ENCODE measurements around the gene PGM5. TPM values are rescaled to one million over a fixed set of nuclear protein-coding genes. Genes with fewer than 3 reads are reported as not detected.

The PGM5 gene
- total RNA-seq, 1 experiment from 2014 or later = 0.63 TPM

GRCh38 chr9:68533678-68534077 is 177.3 kb downstream of the PGM5 start:
- DNase-seq (ENCODE audit: low read depth) = no peak

DNA sequence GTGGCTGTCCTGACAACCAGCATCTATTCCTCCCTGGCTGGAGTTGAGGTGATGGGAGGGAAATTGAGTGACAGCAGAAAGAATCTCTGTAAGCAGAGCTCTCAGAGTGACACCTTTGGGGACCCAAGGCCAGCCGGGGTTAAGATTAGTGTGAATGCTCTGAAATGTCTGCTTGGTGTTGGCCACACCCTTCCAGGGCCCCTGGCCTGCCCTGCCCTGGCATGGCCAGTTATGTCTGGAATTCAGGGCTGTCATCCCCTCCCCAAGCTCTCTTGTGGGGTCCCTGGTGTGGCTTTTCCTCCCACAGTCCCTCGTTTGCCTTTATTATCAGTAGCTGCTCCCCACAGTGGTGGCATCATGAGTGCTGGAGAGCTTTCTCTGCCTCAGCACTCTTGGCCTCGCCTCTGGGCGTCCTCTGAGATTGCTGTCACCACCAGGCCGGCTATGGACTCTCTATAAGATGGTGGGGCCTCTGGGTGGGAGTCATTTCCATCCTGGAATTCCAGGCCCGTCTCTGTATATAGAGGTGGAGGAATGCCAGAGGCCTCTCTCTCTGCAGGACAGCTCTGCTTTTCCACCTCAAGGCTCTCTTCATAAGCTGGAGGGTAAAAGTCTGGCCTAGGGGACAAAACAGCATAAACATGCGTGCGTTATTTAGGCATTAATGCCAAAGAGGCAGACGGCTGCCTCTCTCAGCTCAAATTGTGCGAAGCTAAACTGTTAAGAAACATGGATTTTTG is 180.6 kb downstream of the PGM5 start:
- DNase-seq (ENCODE audit: low read depth) = no peak

GRCh38 chr9:68537616-68537880 is 181.1 kb downstream of the PGM5 start:
- DNase-seq (ENCODE audit: low read depth) = no peak

DNA sequence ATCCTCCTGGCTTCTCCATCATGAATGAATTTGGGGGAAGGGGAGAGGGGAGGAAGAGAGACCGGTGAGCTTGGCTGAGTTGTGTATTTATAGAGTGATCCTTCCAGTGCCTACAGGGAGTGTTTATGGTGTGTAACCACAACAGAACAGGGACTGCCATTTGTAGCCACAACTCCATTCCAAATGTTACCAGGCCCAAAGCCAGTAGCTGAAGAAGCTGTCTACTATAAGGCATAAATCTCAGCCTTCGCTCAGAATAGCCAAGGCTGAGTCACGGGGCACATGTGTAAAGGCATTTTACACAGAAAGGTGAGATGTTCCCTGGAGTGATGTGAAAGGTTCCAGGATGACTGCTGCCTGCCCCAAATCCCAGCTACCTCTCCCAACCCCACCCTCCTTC is 181.8 kb downstream of the PGM5 start:
- DNase-seq (ENCODE audit: low read depth) = no peak

DNA sequence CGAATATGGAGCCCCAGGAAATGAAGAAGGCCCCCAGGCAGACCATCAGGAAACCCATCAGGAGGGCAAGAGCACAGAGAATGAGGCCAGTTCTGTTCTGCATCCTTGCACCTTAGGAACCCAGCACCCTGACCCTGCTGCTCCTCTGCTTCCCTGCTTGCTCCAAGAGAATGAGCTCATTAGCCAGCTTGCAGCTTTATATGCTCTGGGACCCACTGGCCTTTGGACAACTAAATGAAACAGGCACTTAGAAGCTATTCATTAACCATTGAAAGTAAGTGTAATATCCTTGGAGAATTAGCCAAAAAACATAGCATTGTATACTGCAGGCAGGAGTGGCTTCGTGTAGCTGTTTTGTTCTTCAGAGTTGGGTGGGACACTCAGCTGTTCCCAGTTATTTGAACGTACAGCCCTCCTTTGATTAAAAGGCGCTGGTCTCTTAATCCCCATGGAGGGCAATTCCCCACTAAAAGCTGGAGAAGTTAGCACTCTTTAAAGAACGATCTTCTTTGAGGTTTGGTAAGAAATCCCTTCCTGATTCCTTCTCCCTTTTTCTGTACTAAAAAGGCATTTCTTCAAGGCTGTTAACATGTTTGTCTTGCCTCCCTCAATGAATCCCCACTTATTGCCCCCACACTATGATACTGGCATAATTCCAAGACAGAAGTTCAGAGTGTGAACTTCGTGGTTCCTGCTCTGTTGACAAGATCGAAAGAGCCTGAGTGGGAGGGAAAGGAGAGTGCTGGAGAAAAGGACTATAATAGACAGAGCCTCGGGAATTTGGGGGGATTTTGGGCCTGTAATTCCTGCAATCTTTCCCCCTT is 184.5 kb downstream of the PGM5 start, which contains the start of gene TMEM252:
Gene TMEM252, minus strand, starts transcription at position 172 of the 824 bp plus-strand sequence. Its CDS starts 69 bp downstream, at position 103.
- no peak for DNase-seq (ENCODE audit: low read depth)

- DNase-seq (ENCODE audit: low read depth) = no peak
These were observed 185.2 kb downstream of the PGM5 start for GRCh38 chr9:68541568-68541967.

- DNase-seq (ENCODE audit: low read depth) = no peak
These were observed 188.8 kb downstream of the PGM5 start for GRCh38 chr9:68545033-68545705.

DNA sequence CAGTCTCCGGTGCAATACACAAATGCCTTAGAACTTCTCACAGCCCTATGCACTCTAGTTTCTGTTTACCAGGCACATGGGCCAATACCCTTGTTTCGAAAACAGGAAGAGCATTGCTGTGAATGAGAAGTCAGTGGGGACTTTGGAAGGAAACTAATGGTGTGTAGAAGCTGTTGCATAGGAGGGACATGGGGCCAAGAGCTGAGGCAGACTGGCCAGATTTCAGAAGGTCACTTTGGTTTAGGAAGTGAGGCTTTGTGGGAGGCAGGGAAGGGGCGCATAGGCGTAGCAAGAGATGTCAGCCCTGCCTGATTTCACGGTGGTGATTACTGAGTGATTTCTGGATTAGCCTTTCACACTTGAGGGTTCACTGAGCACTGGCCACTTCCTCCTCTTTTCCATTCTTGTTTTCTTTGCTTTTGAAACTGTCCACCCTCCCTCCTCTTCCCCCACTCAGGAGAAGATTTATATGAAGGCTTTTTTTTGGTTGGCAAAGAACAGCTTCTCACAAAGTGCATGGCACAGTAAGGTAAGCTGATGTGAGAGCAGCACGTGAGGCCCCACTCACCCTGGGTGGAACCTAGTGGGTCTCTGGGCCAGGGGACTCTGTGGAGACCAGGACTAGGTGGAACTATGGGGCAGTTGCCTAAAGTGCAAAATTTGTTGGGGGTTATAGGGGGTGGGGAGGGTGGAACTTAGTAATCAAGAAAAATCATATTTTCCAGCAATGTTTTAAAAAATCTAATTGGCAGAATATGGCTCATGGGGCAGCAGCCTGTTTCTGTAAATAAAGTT is 190.4 kb downstream of the PGM5 start:
- DNase-seq (ENCODE audit: low read depth) = no peak

- no peak for DNase-seq (ENCODE audit: low read depth)
These were observed 191.0 kb downstream of the PGM5 start for GRCh38 chr9:68547417-68547816.

DNA sequence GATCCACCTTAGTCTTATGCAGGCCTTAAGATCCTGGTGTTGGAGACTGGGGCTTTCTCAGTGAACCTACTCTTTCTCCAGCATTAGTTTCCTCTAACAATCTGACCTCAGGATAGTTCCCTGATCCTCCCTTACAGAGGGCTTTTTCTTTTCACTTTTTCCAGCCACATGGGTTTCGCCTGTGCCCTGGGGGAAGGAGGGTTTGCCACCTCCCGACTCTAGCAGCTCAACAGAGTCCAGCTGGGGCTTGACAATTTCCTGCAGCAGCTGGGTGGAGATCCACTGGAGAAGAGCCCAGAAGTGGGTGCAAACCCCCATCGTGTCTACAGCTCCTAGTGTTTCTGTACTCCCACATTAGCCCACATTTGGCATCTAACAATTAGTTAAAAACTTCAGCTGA is 191.8 kb downstream of the PGM5 start:
- DNase-seq (ENCODE audit: low read depth) = no peak

DNA sequence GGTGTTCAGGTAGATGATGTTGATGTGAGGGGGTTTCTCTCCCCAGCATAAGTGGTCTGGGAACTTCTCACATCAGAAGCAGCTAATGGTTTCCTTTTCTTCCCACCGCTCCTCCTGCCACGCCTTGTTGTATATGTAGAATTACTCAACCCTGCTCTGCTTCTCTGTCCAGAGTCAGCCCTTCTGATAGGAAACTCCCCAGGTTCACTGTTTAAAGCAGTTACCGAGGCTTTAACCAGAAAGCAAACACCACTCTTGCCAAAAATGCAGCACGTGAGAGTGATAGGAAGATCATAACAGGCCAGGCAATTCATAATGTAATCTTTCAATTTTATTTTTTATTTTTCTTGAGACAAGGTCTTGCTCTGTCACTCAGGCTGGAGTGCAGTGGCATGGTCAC is 194.8 kb downstream of the PGM5 start:
- DNase-seq (ENCODE audit: low read depth) = no peak

DNA sequence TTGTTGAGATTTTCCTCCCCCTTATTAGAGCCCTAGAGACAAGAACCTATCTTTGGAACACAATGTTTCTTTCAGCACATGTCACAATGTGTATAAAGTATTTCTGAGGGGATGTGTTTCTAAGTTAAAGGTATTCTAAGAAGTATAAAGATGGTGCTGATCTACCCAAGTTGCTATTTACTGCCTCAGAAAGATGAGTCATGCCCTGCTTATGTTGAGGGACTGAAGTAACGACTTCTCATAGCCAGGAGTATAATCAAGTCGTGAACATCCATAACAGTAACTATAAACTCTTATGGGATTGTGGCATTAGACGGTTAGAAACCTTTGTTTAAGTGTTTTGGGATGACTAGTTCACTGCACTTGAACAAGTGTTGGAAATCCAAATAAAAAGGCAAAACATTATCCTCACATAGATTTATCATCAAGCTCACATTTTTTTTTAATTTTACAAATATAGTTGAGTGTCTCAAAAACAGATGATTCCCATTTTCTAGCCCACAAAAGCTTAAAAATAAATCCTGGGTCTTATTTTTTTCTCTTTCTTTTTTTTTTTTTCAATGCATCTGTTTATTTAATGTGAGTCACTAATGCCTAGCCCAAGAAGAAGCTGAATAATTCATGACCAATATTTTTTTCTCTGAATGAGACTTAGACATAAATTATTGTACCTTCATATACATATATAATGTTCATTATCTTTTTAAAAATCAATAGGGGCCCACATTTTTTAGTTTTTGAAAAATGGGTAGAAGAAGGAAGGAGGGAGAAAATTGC is 196.5 kb downstream of the PGM5 start:
- peak; percentile 34 for DNase-seq (ENCODE audit: low read depth)

DNA sequence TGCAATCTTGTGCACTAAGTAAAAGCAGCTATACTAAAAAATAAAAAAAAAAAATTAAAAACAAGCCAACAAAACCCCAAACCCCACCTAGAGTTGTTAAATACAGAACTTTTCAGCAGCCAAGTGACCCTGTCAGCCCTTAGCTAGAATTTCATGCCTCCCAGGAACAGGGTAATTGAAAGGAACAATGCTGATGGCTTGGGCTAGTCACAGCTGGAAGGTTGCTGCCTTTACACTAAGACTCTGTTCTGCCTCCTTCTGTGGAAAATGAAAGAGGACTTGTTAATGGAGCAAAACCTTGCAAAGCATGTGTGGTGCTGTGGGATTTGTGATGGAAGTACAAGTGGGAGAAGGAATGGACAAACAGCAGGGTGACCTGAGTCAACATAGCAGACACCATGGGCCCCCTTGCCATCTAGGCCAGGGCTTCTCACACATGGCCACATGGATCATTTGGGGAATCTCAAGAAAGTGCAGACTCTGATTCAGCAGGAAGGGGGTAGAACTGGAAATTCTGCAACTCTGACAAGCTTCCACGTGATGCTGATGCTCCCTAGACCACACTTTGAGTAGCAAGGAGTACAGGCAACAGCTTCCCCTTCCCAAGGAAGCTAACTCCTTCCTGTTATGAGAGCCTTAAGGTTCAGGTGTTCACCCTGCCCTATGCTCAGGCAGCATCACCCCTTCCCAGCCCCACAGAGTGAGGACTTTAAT is 199.2 kb downstream of the PGM5 start:
- no peak for DNase-seq (ENCODE audit: low read depth)

DNA sequence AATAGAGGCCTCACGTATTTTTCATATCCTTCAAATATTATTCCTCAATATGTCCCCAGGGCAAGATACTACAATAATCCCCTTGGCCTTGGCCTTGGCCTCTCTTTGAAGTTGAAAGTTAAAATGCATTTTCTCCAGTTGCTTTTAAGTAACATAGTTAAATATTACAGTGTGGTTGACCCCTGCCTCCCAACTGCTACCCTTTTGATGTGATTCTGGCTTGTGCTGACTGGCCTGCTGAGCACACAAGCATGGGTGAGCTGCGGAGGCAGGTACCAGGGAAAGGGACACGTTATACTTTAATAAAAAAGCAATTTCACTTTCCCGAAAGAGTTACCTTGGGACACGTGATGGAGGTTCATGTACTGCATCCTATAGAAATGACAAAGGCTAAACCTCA is 202.1 kb downstream of the PGM5 start:
- no peak for DNase-seq (ENCODE audit: low read depth)

- DNase-seq (ENCODE audit: low read depth) = peak; percentile 31
These were observed 203.8 kb downstream of the PGM5 start for GRCh38 chr9:68560071-68560844.

DNA sequence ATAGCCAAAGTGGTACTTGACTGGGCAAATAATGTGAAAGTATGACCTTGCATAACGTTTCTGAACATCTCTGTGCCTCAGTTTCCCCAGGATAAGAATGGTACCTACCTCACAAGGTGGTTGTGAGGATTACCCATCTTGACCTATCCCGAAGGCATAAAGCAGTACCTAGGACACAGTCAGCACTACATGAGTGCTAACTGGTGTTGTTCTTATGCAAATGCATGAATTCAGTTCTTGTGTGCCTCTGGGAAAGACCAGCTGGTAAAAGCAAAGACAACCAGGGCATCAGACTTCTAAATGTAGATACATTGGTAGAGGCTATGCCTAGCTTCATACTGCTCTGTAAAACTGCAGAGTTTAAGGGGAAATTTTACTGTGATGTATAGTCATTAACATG is 206.1 kb downstream of the PGM5 start:
- DNase-seq (ENCODE audit: low read depth) = no peak

DNA sequence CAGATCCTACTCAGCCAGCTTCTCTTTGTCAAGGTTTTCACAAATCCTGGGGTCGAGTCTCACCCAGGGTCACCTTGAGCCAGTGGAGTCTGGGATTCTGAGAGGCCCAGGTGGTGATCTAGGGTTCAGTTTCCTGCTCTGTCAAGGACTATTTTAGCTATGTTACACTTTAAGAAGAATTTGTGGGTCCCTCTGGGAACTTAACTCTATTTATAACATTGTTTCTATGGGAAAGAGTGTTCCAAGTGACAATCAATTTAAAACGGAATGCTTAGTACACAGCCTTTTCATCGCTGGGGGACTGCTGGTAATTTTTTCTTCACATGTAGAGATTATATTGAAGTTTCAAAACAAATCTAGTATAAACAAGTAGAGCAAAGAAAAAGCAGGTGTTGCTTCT is 211.2 kb downstream of the PGM5 start:
- no peak for DNase-seq (ENCODE audit: low read depth)

DNA sequence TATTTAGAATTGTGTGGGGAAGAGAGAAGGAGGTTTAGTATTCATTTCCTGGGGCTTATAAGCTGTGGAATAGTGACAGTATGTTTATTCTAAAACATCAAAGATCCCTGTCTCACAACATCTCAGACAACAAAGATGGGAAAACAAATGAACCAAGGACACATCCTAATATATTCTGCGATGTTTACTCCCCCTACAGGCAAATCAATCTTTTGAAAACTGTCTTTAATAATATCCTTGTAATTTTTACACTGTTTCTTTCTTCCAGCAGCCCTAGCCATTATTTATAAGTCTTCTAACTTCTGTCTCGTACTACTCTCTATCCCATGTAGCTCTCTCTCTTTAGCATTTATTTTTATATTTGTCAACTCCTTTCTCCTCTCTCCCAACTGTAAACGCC is 217.7 kb downstream of the PGM5 start:
- DNase-seq (ENCODE audit: low read depth) = no peak

GRCh38 chr9:68575817-68576216 is 219.4 kb downstream of the PGM5 start:
- no peak for DNase-seq (ENCODE audit: low read depth)

Data from HT1080 (cell line).